Spleen (tissue), 11 donors: ENCODE measurements around the gene LRRC72. TPM values are rescaled to one million over a fixed set of nuclear protein-coding genes. Genes with fewer than 3 reads are reported as not detected.

Experiments
- DNase-seq: peaks from one replicate; pipeline ENCODE4 v3.0.0-alpha.2; 2020
- H3K27ac ChIP-seq, 8 donors: fragments of 200-600 bp; sonication (generic) in 7 of 8; 1 replicate in 4 of 8; 2 replicates in 4 of 8; pipeline versions ENCODE4 v1.5.0 to v1.8.0; 2016 to 2021; ENCODE audit warnings: inconsistent platforms in 4 of 8, mild to moderate bottlenecking in 4 of 8, moderate library complexity in 1 of 8
- H3K27me3 ChIP-seq, 7 donors: fragments of 200-600 bp; sonication (generic) in 6 of 7; replicated peaks in 1 of 7; 1 replicate in 4 of 7; 2 replicates in 3 of 7; pipeline versions ENCODE4 v1.5.0 to v1.8.0; 2016 to 2021; ENCODE audit warnings: inconsistent platforms in 3 of 7, mild to moderate bottlenecking in 1 of 7
- H3K36me3 ChIP-seq, 6 donors: fragments of 200-600 bp; sonication (generic) in 5 of 6; 1 replicate in 4 of 6; 2 replicates in 2 of 6; pipeline versions ENCODE4 v1.5.0 to v1.8.0; 2016 to 2021; ENCODE audit warnings: inconsistent platforms in 2 of 6
- H3K4me1 ChIP-seq, 6 donors: fragments of 200-600 bp; sonication (generic) in 5 of 6; 1 replicate in 3 of 6; 2 replicates in 3 of 6; pipeline versions ENCODE4 v1.5.0 to v1.8.0; 2016 to 2021; ENCODE audit warnings: inconsistent platforms in 3 of 6
- H3K4me3 ChIP-seq, 8 donors: fragments of 200-600 bp; sonication (generic) in 7 of 8; 1 replicate in 4 of 8; 2 replicates in 4 of 8; pipeline versions ENCODE4 v1.5.0 to v1.8.0; 2016 to 2021; ENCODE audit warnings: inconsistent platforms in 4 of 8, mild to moderate bottlenecking in 4 of 8, moderate library complexity in 2 of 8
- H3K9me3 ChIP-seq, 8 donors: fragments of 200-600 bp; sonication (generic) in 7 of 8; 1 replicate in 4 of 8; 2 replicates in 4 of 8; pipeline versions ENCODE4 v1.5.0 to v1.8.0; 2016 to 2021; ENCODE audit warnings: inconsistent platforms in 4 of 8
- POLR2A ChIP-seq, 3 donors: fragments of 450-650 bp; IDR thresholded peaks; one replicate each; pipeline ENCODE4 v1.5.1; 2017; ENCODE audit warnings: antibody characterized with exemption in 3 of 3, mild to moderate bottlenecking in 1 of 3
- POLR2AphosphoS5 ChIP-seq, 3 donors: sonication (generic); formaldehyde crosslinking; IDR thresholded peaks; one replicate each; pipeline ENCODE4 v1.5.1; 2017; ENCODE audit warnings: antibody characterized with exemption in 3 of 3
- WGBS, 5 donors: extraction: QIAGEN DNeasy Blood & Tissue Kit in 3 of 5; methylation state at CpG; one replicate each; pipeline versions ENCODE4 v1.1.5 to v1.1.7; 2013 to 2018; 5-methylcytosine and 5-hydroxymethylcytosine counted together
- intact Hi-C: fragments of 100-400 bp; cut with DNase I; formaldehyde crosslinking; loops from one replicate; pipeline ENCODE4 v1.15.0; 2023; ENCODE audit warnings: low total_unique reads
- polyA plus RNA-seq, 3 donors: library from polyadenylated mRNA; stranded (reverse); fragments of 200-250 nt; gene quantifications; one replicate each; pipeline ENCODE4 v1.2.1, GENCODE V29; 2013
- total RNA-seq, 7 donors: library from RNA; depleted of rRNA in 3 of 7; stranded (reverse); fragments of >200 nt in 3 of 7; fragmentation: NEBNext Ultra II Directional in 4 of 7; extraction: Animal tissue kit (Norgen Biotek cat#: 25700) in 4 of 7; gene quantifications; one replicate each; pipeline versions ENCODE4 v1.1.0 to v1.2.1, GENCODE V29; 2016 to 2021
- TF ChIP-seq, protein P1 (sequence below), 11 experiments: fragments of 200-600 bp in 7 of 11; fragments of 450-650 bp in 4 of 11; sonication (generic) in 4 of 11; IDR thresholded peaks in 8 of 11; conservative IDR thresholded peaks in 3 of 11; 1 replicate in 7 of 11; 2 replicates in 4 of 11; pipeline versions ENCODE4 v1.4.0 to v1.8.0; 2016 to 2021; ENCODE audit warnings: antibody characterized with exemption in 11 of 11, inconsistent platforms in 4 of 11, mild to moderate bottlenecking in 1 of 11
- donor health status: healthy with polysubstance abuse.
- donor health status: DM: no; HTN: no; CAD: no; lungs with moderate emphysema.
- donor health status: DM: no; HTN: no; CAD: no.
- donor health status: Bipolar disorder and iron deficiency.
- donor health status: healthy.
- donor health status: DM: no; HTN: no; CAD: no.
- donor health status: DM: yes; HTN: yes; CAD: no.

Gene LRRC72
- total and polyA plus RNA-seq, 10 donors = not detected

- no peak for TF ChIP-seq POLR2AphosphoS5 (IDR thresholded peaks at IDR 0.05)
- TF ChIP-seq, protein P1, sequence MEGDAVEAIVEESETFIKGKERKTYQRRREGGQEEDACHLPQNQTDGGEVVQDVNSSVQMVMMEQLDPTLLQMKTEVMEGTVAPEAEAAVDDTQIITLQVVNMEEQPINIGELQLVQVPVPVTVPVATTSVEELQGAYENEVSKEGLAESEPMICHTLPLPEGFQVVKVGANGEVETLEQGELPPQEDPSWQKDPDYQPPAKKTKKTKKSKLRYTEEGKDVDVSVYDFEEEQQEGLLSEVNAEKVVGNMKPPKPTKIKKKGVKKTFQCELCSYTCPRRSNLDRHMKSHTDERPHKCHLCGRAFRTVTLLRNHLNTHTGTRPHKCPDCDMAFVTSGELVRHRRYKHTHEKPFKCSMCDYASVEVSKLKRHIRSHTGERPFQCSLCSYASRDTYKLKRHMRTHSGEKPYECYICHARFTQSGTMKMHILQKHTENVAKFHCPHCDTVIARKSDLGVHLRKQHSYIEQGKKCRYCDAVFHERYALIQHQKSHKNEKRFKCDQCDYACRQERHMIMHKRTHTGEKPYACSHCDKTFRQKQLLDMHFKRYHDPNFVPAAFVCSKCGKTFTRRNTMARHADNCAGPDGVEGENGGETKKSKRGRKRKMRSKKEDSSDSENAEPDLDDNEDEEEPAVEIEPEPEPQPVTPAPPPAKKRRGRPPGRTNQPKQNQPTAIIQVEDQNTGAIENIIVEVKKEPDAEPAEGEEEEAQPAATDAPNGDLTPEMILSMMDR (IDR thresholded peaks at IDR 0.05 in 8 of 11, conservative IDR thresholded peaks at IDR 0.05 in 3 of 11) = no peak
- TF ChIP-seq POLR2A (IDR thresholded peaks at IDR 0.05) = no peak
- Histone ChIP-seq H3K27me3 (no peaks in the 10 kb centered on the region), H3K36me3 (peaks cover 0 to 94% (median 31%) of the 10 kb centered on the region in 6 donors), H3K9me3 (no peaks in the 10 kb centered on the region), H3K27ac (no peak overlapping the region), H3K4me3 (no peak overlapping the region), H3K4me1 (no peaks in the 10 kb centered on the region)
- WGBS, 5 donors = 80 to 84% (median 82%) methylated on average over 2 of the region's 2 CpGs
- intact Hi-C loops = no loop called here
- DNase-seq = no peak
Observed at GRCh38 chr7:16619979-16620408, 93.4 kb downstream of the LRRC72 start.

- no peak for TF ChIP-seq POLR2A (IDR thresholded peaks at IDR 0.05)
- no peak for TF ChIP-seq POLR2AphosphoS5 (IDR thresholded peaks at IDR 0.05)
- TF ChIP-seq, protein P1 (IDR thresholded peaks at IDR 0.05 in 8 of 11, conservative IDR thresholded peaks at IDR 0.05 in 3 of 11) = no peak
- 44 to 97% (median 95%) methylated on average over 2 of the region's 2 CpGs for WGBS, 5 donors
- H3K9me3 ChIP-seq = no peaks in the 10 kb centered on the region
- no peak for DNase-seq
- no peak overlapping the region for H3K4me3 ChIP-seq
- H3K4me1 ChIP-seq = no peaks in the 10 kb centered on the region
- no peak overlapping the region for H3K27ac ChIP-seq
- peaks cover 0 to 66% (median 15%) of the 10 kb centered on the region in 6 donors for H3K36me3 ChIP-seq
- intact Hi-C loops = no loop called here
- H3K27me3 ChIP-seq = no peaks in the 10 kb centered on the region
Observed at GRCh38 chr7:16626388-16626787, 99.8 kb downstream of the LRRC72 start.

- no peak for TF ChIP-seq POLR2AphosphoS5 (IDR thresholded peaks at IDR 0.05)
- TF ChIP-seq POLR2A (IDR thresholded peaks at IDR 0.05) = no peak
- TF ChIP-seq, protein P1 (IDR thresholded peaks at IDR 0.05 in 8 of 11, conservative IDR thresholded peaks at IDR 0.05 in 3 of 11) = no peak
- H3K27ac ChIP-seq = no peak overlapping the region
- no peak overlapping the region for H3K4me3 ChIP-seq
- WGBS, 5 donors = 69 to 91% (median 82%) methylated on average over 2 of the region's 2 CpGs
- no peak for DNase-seq
- peaks cover 0 to 59% (median 11%) of the 10 kb centered on the region in 6 donors for H3K36me3 ChIP-seq
- no peaks in the 10 kb centered on the region for H3K4me1 ChIP-seq
- no peaks in the 10 kb centered on the region for H3K9me3 ChIP-seq
- intact Hi-C loops = no loop called here
- no peaks in the 10 kb centered on the region for H3K27me3 ChIP-seq
Observed at GRCh38 chr7:16627236-16627635, 100.6 kb downstream of the LRRC72 start.

DNA sequence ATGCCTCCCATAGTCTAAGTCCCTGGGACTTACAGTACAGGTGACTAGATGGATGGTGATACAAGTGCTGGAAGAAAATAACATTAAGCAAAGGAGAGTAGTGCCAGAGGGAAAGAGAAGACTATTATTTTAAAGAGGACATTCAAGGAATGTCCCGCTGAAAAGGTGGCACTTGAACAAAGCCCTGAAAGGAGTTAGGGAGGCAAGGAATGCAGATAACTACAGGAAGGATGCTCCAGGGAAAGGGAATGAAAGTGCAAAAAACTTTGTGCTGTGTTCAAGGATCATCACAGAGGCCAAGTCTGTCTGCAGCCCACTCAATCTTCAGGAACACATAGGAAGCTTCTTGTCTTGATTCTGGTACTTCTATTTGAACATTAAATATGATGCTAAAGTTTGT lies 104.0 kb downstream of the LRRC72 start:
- TF ChIP-seq POLR2AphosphoS5 (IDR thresholded peaks at IDR 0.05) = no peak
- TF ChIP-seq POLR2A (IDR thresholded peaks at IDR 0.05) = no peak
- TF ChIP-seq, protein P1 (IDR thresholded peaks at IDR 0.05 in 8 of 11, conservative IDR thresholded peaks at IDR 0.05 in 3 of 11) = no peak
- no peak for DNase-seq
- Histone ChIP-seq H3K9me3 (no peaks in the 10 kb centered on the region), H3K4me1 (peaks cover 0 to 10% (median 0%) of the 10 kb centered on the region in 6 donors), H3K27me3 (no peaks in the 10 kb centered on the region), H3K27ac (no peak overlapping the region), H3K4me3 (no peak overlapping the region), H3K36me3 (peaks cover 0 to 30% (median 4%) of the 10 kb centered on the region in 6 donors)
- 88 to 96% (median 93%) methylated on average over 1 of the region's 1 CpG for WGBS, 5 donors
- intact Hi-C loops = no loop called here

Other genes with a start within 250 kb of the LRRC72 start
- gene CRPPA, start 105.3 kb upstream of the LRRC72 start, total RNA-seq = 1 to 10 TPM in 4 of 7 donors, under 1 TPM in 3; 0.76 to 3.1 (median 1.2) TPM
- under 1 TPM; 0.15 to 0.35 (median 0.17) TPM for gene CRPPA, start 105.3 kb upstream of the LRRC72 start, polyA plus RNA-seq
- not detected for gene SOSTDC1, start 61.1 kb upstream of the LRRC72 start, total RNA-seq
- gene SOSTDC1, start 61.1 kb upstream of the LRRC72 start, polyA plus RNA-seq = not detected
- 10 to 100 TPM; 10.6 to 19.9 (median 13.4) TPM for gene ANKMY2, start 118.9 kb downstream of the LRRC72 start, total RNA-seq
- 1 to 10 TPM; 4.6 to 9.1 (median 5.9) TPM for gene ANKMY2, start 118.9 kb downstream of the LRRC72 start, polyA plus RNA-seq
- gene BZW2, start 119.4 kb downstream of the LRRC72 start, total RNA-seq = 10 to 100 TPM; 19.4 to 36.8 (median 26.6) TPM
- 10 to 100 TPM; 23.2 to 40.5 (median 28.8) TPM for gene BZW2, start 119.4 kb downstream of the LRRC72 start, polyA plus RNA-seq
- 10 to 100 TPM; 30.1 to 52.6 (median 47.0) TPM for gene TSPAN13, start 226.9 kb downstream of the LRRC72 start, total RNA-seq
- gene TSPAN13, start 226.9 kb downstream of the LRRC72 start, polyA plus RNA-seq = 10 to 100 TPM; 39.7 to 53.0 (median 42.5) TPM